Renal cortex interstitium (tissue), 11 donors: Measurements from ENCODE around the gene SETD9. TPM values are rescaled to one million over a fixed set of nuclear protein-coding genes. Genes with fewer than 3 reads are reported as not detected.

ENCODE experiments used
- DNase-seq, 11 donors: peaks; one replicate each; pipeline ENCODE4 v3.0.0-alpha.2; 2013; ENCODE audit warnings: low read depth in 9 of 11, low spot score in 4 of 11; ENCODE audit errors: extremely low read depth in 1 of 11
- polyA plus RNA-seq, 3 donors: library from polyadenylated mRNA; unstranded; fragments of 120-200 nt; gene quantifications; one replicate each; pipeline ENCODE4 v1.2.1, GENCODE V29; 2013; ENCODE audit not compliant: insufficient read length in 3 of 3

The SETD9 gene
- polyA plus RNA-seq, 3 donors: 15.0 to 18.9 (median 17.5) TPM

DNA sequence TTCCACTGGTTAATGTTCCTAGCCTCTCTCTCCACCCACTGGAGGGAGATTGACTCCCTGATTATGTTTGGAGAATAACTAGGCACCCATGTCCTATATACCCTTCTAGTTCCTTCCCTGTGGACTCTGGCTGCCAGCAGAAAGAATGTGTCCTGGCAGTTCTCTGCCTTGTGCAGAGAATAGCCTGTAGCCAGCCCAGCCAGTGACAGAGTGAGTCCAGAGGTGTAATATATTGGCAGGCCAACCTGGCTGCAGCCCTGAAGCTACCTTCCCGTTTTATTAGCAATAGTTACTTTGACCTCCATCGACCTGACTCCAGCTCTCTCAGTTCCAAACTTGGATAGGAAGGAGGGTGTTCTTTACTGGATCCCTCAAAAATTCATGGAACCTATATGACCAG lies 8.1 kb downstream of the SETD9 start:
- no peak for DNase-seq

DNA sequence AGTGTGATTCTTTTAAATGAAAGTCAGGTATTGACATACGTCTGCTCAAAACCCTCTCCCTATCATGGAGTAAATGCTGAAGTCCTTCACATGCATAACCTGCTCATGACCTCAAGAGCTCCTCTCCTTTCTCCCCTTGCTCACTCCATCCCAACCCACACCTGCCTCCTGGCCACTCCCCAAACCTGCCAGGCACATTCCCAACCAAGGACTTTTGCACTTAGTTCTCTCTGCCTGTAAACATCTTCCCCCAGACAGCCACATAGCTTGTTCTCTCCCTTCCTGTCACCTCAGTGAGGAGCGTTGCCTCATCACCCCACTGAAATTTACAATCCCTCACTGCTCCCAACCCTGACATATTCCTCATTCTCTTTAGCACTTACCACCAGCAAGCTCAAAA lies 8.7 kb downstream of the SETD9 start:
- no peak for DNase-seq

GRCh38 chr5:56919942-56920662 lies 10.7 kb downstream of the SETD9 start:
- DNase-seq: no peak

- no peak for DNase-seq
Measured at GRCh38 chr5:56922922-56923321, 13.5 kb downstream of the SETD9 start.

GRCh38 chr5:56934325-56934724 lies 24.9 kb downstream of the SETD9 start:
- no peak for DNase-seq

DNA sequence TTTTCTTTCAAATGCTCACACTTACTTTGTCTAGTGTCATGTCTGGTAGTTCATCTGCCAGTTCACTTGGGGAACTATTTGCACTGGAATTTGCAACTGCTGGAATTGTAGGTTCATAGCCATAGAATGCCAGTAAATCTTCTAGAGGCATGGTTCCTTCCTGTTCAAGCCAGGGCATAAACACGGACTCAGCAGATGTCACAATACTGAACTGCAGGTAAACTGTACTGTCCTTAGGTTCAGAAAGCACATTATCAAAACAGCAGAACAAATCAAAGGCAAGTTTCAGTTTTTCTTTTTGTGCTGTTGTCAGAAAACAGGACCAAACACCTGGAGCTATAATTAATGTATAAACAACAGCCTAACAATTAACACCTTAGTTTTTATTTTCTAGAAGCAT lies 29.5 kb downstream of the SETD9 start:
- DNase-seq: no peak

- no peak for DNase-seq
Measured at GRCh38 chr5:56941981-56942380, 32.6 kb downstream of the SETD9 start.

GRCh38 chr5:56947052-56947451 lies 37.7 kb downstream of the SETD9 start:
- no peak for DNase-seq

GRCh38 chr5:56950626-56951125 lies 41.3 kb downstream of the SETD9 start:
- peak in 10 of 11 donors; percentile 59 to 73 (median 68) for DNase-seq

- peak in 10 of 11 donors; percentile 23 to 45 (median 32) for DNase-seq
Measured at GRCh38 chr5:56951126-56951945, 41.9 kb downstream of the SETD9 start.

GRCh38 chr5:56951946-56952691 lies 42.7 kb downstream of the SETD9 start, which contains the start of gene MIER3:
Gene MIER3 (minus strand): TSS chr5:56952123. CDS start chr5:56952102, 21 bp downstream.
- peak in 10 of 11 donors; percentile 21 to 79 (median 71) for DNase-seq

- DNase-seq: no peak
Measured at GRCh38 chr5:56954262-56954661, 44.9 kb downstream of the SETD9 start.

GRCh38 chr5:56958595-56958994 lies 49.2 kb downstream of the SETD9 start:
- DNase-seq: no peak

DNA sequence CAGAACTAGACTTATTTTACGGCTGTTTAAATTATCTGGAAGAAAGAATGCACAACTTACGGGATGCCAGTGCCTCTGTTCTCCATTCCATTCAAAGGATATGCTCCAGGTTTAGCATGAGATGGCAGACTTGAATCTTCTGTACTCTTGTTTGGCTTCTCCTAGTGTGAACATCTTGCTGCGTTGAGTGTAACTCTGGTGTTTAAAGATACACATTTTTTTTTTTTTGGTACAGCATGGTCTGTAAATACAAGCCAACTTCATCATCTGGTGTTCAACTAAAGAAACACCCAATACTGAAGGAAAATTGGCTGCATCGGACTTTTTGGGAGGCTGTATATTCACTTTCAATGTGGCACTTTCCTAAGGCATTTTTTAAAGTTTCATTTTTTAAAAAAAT lies 49.9 kb downstream of the SETD9 start:
- DNase-seq: no peak

DNA sequence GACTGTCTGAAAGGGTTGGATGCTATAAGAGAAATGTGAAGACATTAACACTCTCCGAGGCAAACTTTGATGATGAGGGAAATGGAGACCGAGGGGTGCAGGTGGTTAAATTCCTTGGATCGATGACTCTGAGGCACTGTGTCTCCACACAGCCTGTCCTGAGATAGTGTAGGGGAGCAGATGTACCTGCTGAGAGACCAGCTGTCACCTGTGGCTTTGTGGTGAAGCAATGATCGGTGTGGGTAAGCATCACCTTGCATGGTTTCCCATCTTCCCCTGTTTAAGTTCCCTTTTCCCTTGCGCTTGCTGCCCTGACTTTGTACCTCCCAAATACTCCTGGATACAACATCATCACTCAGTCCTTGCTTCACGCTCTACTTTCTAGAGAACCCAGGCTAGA lies 52.4 kb downstream of the SETD9 start:
- no peak for DNase-seq

- no peak for DNase-seq
Measured at GRCh38 chr5:56962286-56962685, 52.9 kb downstream of the SETD9 start.

DNA sequence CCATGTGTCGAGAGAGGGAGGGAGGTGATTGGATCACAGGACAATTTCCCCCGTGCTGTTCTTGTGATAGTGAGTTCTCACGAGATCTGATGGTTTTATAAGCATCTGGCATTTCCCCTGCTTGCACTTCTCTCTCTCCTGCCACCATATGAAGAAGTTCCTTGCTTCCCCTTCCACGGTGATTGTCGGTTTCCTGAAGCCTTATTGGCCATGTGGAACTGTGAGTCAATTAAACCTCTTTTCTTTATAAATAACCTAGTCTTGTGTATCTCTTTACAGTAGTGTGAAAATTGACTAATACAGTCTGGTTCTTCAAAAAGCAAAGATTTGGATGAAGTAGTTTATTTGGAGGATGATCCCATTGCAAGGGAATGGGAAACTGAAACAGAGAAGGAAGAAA lies 53.9 kb downstream of the SETD9 start:
- DNase-seq: no peak

- DNase-seq: no peak
Measured at GRCh38 chr5:56964173-56964572, 54.8 kb downstream of the SETD9 start.
